Measurements from ENCODE around the gene WDR5B.
A peak's percentile ranks its signal among the peaks of the same experiment; 100 is the strongest.
"Not testable (repeated sequence)": the region's sequence is repeated elsewhere in the genome, so short reads cannot be mapped to it uniquely, and the experiment has no call there.

The WDR5B gene

GRCh38 chr3:122415762-122416654, at the start of gene WDR5B:
TSS of gene WDR5B (minus strand) at chr3:122416062. CDS start at chr3:122415528, 534 bp downstream.
- DNase-seq = peak; percentile 98

GRCh38 chr3:122464659-122465058, 48.8 kb upstream of the WDR5B start:
- DNase-seq = no peak

- DNase-seq = no peak
Observed at GRCh38 chr3:122462406-122462805, 46.5 kb upstream of the WDR5B start.

- DNase-seq = no peak
Observed at GRCh38 chr3:122461806-122462205, 45.9 kb upstream of the WDR5B start.

- peak in 1 of 2 donors; percentile 8 for DNase-seq
Observed at GRCh38 chr3:122458992-122459391, 43.1 kb upstream of the WDR5B start.

- DNase-seq = no peak
Observed at GRCh38 chr3:122457706-122458105, 41.8 kb upstream of the WDR5B start.

GRCh38 chr3:122456074-122456473, 40.2 kb upstream of the WDR5B start:
- no peak for DNase-seq

GRCh38 chr3:122451371-122451770, 35.5 kb upstream of the WDR5B start:
- DNase-seq = no peak

- not testable (repeated sequence) for DNase-seq
Observed at GRCh38 chr3:122448218-122448617, 32.4 kb upstream of the WDR5B start.

- not testable (repeated sequence) for DNase-seq
Observed at GRCh38 chr3:122444491-122444887, 28.6 kb upstream of the WDR5B start.

GRCh38 chr3:122443762-122444490, 28.1 kb upstream of the WDR5B start:
- DNase-seq = not testable (repeated sequence)

- no peak for DNase-seq
Observed at GRCh38 chr3:122443090-122443489, 27.2 kb upstream of the WDR5B start.

GRCh38 chr3:122435950-122436349, 20.1 kb upstream of the WDR5B start:
- DNase-seq = no peak

- DNase-seq = no peak
Observed at GRCh38 chr3:122430371-122430770, 14.5 kb upstream of the WDR5B start.

GRCh38 chr3:122427857-122428471, 12.1 kb upstream of the WDR5B start:
- DNase-seq = no peak

- DNase-seq = no peak
Observed at GRCh38 chr3:122421836-122422235, 6.0 kb upstream of the WDR5B start.

GRCh38 chr3:122421101-122421500, 5.2 kb upstream of the WDR5B start:
- no peak for DNase-seq

GRCh38 chr3:122416966-122417365, 1.1 kb upstream of the WDR5B start:
- DNase-seq = no peak

- peak; percentile 61 to 73 for DNase-seq
Observed at GRCh38 chr3:122415104-122415744, 638 bp downstream of the WDR5B start.

GRCh38 chr3:122414391-122414790, 1.5 kb downstream of the WDR5B start:
- no peak for DNase-seq

GRCh38 chr3:122410639-122411038, 5.2 kb downstream of the WDR5B start:
- DNase-seq = no peak

- no peak for DNase-seq
Observed at GRCh38 chr3:122410111-122410510, 5.8 kb downstream of the WDR5B start.

- peak in 1 of 2 donors; percentile 14 for DNase-seq
Observed at GRCh38 chr3:122409446-122409845, 6.4 kb downstream of the WDR5B start.
